GM19351 (cell line): ENCODE data around the gene ITGA8.
"Not testable (repeated sequence)": the region's sequence is repeated elsewhere in the genome, so short reads cannot be mapped to it uniquely, and the experiment has no call there.

Experiments
- ATAC-seq: cut with Tn5 transposase; IDR thresholded peaks from one replicate; pipeline ENCODE4 v1.9.1; 2021; ENCODE audit warnings: mild to moderate bottlenecking, moderate library complexity; ENCODE audit not compliant: unreplicated experiment

The ITGA8 gene

GRCh38 chr10:15690031-15690430 is 29.7 kb downstream of the ITGA8 start:
- no peak for ATAC-seq

- no peak for ATAC-seq
These were observed 35.0 kb downstream of the ITGA8 start for GRCh38 chr10:15684768-15685167.

- no peak for ATAC-seq
These were observed 38.6 kb downstream of the ITGA8 start for GRCh38 chr10:15681076-15681475.

GRCh38 chr10:15678851-15679250 is 40.9 kb downstream of the ITGA8 start:
- no peak for ATAC-seq

GRCh38 chr10:15672469-15672868 is 47.3 kb downstream of the ITGA8 start:
- ATAC-seq: no peak

GRCh38 chr10:15670880-15671279 is 48.8 kb downstream of the ITGA8 start:
- ATAC-seq: no peak

GRCh38 chr10:15661574-15661973 is 58.1 kb downstream of the ITGA8 start:
- ATAC-seq: no peak

GRCh38 chr10:15660990-15661389 is 58.7 kb downstream of the ITGA8 start:
- no peak for ATAC-seq

- ATAC-seq: no peak
These were observed 61.5 kb downstream of the ITGA8 start for GRCh38 chr10:15658069-15658702.

- ATAC-seq: no peak
These were observed 67.0 kb downstream of the ITGA8 start for GRCh38 chr10:15652757-15653156.

- ATAC-seq: no peak
These were observed 67.6 kb downstream of the ITGA8 start for GRCh38 chr10:15652117-15652516.

GRCh38 chr10:15651175-15651574 is 68.5 kb downstream of the ITGA8 start:
- no peak for ATAC-seq

GRCh38 chr10:15642095-15642494 is 77.6 kb downstream of the ITGA8 start:
- ATAC-seq: no peak

- ATAC-seq: no peak
These were observed 79.1 kb downstream of the ITGA8 start for GRCh38 chr10:15640536-15641085.

GRCh38 chr10:15636446-15636845 is 83.3 kb downstream of the ITGA8 start:
- ATAC-seq: no peak

GRCh38 chr10:15632456-15633091 is 87.1 kb downstream of the ITGA8 start:
- no peak for ATAC-seq

GRCh38 chr10:15631205-15631604 is 88.5 kb downstream of the ITGA8 start:
- not testable (repeated sequence) for ATAC-seq

- no peak for ATAC-seq
These were observed 89.4 kb downstream of the ITGA8 start for GRCh38 chr10:15630353-15630752.

- ATAC-seq: no peak
These were observed 92.0 kb downstream of the ITGA8 start for GRCh38 chr10:15627617-15628196.

- no peak for ATAC-seq
These were observed 92.8 kb downstream of the ITGA8 start for GRCh38 chr10:15626937-15627336.

GRCh38 chr10:15625261-15625660 is 94.5 kb downstream of the ITGA8 start:
- no peak for ATAC-seq
